ENCODE data around the gene ARRB1. TPM values are rescaled to one million over a fixed set of nuclear protein-coding genes. Genes with fewer than 3 reads are reported as not detected.

ARRB1 gene
- total RNA-seq, 1 experiment from 2014 or later = 219 TPM

DNA sequence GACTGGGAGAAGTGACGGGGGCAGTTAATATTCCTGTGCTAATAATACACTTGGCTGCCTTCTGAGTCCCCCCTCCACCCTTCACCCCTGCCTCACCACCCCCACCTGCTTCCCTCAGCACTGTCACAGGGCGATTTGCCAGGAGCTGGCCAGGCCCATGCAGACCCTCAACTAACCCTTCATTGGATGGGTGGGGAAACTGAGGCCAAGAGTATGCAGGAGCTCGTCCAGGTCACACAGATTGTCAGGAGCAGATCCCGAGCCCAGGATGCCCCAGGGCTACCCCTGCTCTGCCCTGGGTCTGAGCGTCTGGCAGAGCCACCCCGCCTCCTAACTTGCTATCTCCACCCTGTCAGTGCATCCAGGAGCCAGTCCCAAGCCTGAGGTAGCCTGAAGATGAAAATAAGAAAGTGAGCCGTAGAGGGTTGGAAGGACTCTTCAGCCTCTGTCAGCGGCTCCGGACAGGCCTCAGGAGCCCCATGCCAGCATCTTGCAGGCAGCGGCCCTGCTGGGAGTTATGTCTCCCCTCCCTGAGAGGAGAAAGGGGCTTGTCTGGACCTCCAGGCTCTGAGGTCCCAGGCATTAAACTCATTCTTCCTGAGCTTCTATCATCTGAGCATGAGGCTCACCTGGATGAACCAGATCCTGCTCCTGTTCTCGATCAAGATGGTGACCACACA lies 104.7 kb downstream of the ARRB1 start (continued):
- TF ChIP-seq, protein P1, sequence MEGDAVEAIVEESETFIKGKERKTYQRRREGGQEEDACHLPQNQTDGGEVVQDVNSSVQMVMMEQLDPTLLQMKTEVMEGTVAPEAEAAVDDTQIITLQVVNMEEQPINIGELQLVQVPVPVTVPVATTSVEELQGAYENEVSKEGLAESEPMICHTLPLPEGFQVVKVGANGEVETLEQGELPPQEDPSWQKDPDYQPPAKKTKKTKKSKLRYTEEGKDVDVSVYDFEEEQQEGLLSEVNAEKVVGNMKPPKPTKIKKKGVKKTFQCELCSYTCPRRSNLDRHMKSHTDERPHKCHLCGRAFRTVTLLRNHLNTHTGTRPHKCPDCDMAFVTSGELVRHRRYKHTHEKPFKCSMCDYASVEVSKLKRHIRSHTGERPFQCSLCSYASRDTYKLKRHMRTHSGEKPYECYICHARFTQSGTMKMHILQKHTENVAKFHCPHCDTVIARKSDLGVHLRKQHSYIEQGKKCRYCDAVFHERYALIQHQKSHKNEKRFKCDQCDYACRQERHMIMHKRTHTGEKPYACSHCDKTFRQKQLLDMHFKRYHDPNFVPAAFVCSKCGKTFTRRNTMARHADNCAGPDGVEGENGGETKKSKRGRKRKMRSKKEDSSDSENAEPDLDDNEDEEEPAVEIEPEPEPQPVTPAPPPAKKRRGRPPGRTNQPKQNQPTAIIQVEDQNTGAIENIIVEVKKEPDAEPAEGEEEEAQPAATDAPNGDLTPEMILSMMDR (IDR thresholded peaks at IDR 0.05) = no peak

DNA sequence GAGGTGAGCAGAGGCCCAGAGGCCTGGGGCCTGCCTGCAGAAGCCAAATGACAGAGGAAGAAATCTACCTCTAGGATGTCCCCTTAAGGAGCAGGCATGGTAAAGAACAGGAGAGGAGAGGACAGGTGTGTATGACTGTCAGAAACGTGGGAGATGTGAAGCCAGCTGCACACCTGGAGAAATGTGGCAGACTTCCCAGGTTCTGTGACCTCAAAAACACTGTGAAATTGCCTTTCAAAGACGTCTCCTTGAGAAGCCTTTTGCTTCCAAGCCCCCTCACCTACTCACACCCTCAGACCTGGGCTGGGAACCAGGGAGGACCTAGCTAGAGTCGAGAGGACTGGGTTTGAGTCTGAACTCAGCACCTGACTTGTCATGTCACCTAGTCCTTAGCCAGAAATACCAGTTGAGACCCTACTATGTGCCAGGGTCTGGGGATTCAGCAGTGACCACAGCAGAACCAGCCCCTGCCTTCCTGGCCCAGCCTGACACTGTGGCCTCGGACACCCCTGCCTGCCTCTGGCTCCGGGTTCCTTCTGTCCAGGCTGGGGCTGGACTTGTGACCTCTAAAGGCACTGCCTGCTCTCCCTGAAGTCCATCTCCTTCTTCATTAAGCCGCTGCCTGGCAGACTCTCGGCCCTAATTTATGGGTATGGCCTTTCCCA lies 105.3 kb downstream of the ARRB1 start:
- H3K9me3 ChIP-seq (ENCODE audit: control insufficient read depth, insufficient read depth, low read depth, low read length) = no peaks in the 10 kb centered on the region
- CTCF ChIA-PET = interaction anchor here (3.3 kb wide), 1 partner anchor 105 kb away, joined by 83 read pairs; no protein-coding TSS in a partner anchor
- peaks cover 3% of the 10 kb centered on the region; the same call in 1 of the 2 replicates for H3K4me1 ChIP-seq (ENCODE audit: control insufficient read depth, insufficient read depth, low read length)
- BruUV-seq (replicated peaks) = no TSS peak
- in situ Hi-C loops (cut with HindIII; ENCODE audit: low pct_unique_long_range_greater_than_20kb, low sequenced_read_pairs) = loop anchor here (25.0 kb wide), 1 partner anchor 234 kb away; no protein-coding TSS in a partner anchor
- POLR2A ChIA-PET = no interaction called here
- DNase-seq (ENCODE audit: low read depth, low spot score) = no peak
- ATAC-seq = no peak
- no peaks in the 10 kb centered on the region for H3K36me3 ChIP-seq (ENCODE audit: control insufficient read depth, insufficient read depth, low read length)
- TF ChIP-seq TCF7L2 (IDR thresholded peaks at IDR 0.05; ENCODE audit: low read depth, low read length) = no peak
- TF ChIP-seq, protein P2, sequence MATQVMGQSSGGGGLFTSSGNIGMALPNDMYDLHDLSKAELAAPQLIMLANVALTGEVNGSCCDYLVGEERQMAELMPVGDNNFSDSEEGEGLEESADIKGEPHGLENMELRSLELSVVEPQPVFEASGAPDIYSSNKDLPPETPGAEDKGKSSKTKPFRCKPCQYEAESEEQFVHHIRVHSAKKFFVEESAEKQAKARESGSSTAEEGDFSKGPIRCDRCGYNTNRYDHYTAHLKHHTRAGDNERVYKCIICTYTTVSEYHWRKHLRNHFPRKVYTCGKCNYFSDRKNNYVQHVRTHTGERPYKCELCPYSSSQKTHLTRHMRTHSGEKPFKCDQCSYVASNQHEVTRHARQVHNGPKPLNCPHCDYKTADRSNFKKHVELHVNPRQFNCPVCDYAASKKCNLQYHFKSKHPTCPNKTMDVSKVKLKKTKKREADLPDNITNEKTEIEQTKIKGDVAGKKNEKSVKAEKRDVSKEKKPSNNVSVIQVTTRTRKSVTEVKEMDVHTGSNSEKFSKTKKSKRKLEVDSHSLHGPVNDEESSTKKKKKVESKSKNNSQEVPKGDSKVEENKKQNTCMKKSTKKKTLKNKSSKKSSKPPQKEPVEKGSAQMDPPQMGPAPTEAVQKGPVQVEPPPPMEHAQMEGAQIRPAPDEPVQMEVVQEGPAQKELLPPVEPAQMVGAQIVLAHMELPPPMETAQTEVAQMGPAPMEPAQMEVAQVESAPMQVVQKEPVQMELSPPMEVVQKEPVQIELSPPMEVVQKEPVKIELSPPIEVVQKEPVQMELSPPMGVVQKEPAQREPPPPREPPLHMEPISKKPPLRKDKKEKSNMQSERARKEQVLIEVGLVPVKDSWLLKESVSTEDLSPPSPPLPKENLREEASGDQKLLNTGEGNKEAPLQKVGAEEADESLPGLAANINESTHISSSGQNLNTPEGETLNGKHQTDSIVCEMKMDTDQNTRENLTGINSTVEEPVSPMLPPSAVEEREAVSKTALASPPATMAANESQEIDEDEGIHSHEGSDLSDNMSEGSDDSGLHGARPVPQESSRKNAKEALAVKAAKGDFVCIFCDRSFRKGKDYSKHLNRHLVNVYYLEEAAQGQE (IDR thresholded peaks at IDR 0.05; ENCODE audit: insufficient read depth in 1 of 2, low read depth in 2 of 2, low read length in 1 of 2) = no peak
- TF ChIP-seq POLR2AphosphoS5 (IDR thresholded peaks at IDR 0.05; ENCODE audit: low read depth, low read length) = no peak
- no peak for TF ChIP-seq SIN3A (IDR thresholded peaks at IDR 0.05; ENCODE audit: borderline replicate concordance, insufficient read depth, low read depth, low read length)
- TF ChIP-seq, protein P1 (IDR thresholded peaks at IDR 0.05) = no peak
- H3K4me3 ChIP-seq (ENCODE audit: low read depth in 2 of 2, low read length in 2 of 2) = no peak overlapping the region
- H3K27ac ChIP-seq (ENCODE audit: low read length) = no peak overlapping the region
- intact Hi-C loops (cut with micrococcal nuclease; ENCODE audit: unreplicated experiment) = loop anchor here (10.0 kb wide), 1 partner anchor 321 kb away; no protein-coding TSS in a partner anchor
- no peaks in the 10 kb centered on the region; the same call in 1 of the 2 replicates for H3K27me3 ChIP-seq (ENCODE audit: control insufficient read depth, insufficient read depth, low read length)
